ENCODE measurements around the gene SCN8A.
A peak's percentile ranks its signal among the peaks of the same experiment; 100 is the strongest.

Gene SCN8A

GRCh38 chr12:51821440-51822260, 230.6 kb downstream of the SCN8A start:
- H3K36me3 Mint-ChIP-seq (ENCODE audit: low read depth) = peaks cover 20% of the 10 kb centered on the region
- TF ChIP-seq CTCF (IDR thresholded peaks at IDR 0.05; ENCODE audit: unreplicated experiment in 3 of 3) = no peak
- peak overlapping the region in 2 of 3 experiments; percentile 59 to 71 for H3K4me3 Mint-ChIP-seq
- no peaks in the 10 kb centered on the region for H3K9me3 Mint-ChIP-seq
- peaks cover 22% of the 10 kb centered on the region for H3K4me1 Mint-ChIP-seq
- H3K27me3 Mint-ChIP-seq (ENCODE audit: low read depth) = peaks cover 10% of the 10 kb centered on the region
- H3K27ac Mint-ChIP-seq = no peak overlapping the region

- H3K27me3 Mint-ChIP-seq (ENCODE audit: low read depth) = peaks cover 13% of the 10 kb centered on the region
- TF ChIP-seq CTCF (IDR thresholded peaks at IDR 0.05; ENCODE audit: unreplicated experiment in 3 of 3) = no peak
- peaks cover 20% of the 10 kb centered on the region for H3K4me1 Mint-ChIP-seq
Observed at GRCh38 chr12:51822261-51822616, 231.2 kb downstream of the SCN8A start.

GRCh38 chr12:51822956-51823355, 231.9 kb downstream of the SCN8A start:
- H3K36me3 Mint-ChIP-seq (ENCODE audit: low read depth) = peaks cover 24% of the 10 kb centered on the region
- no peak for TF ChIP-seq CTCF (IDR thresholded peaks at IDR 0.05; ENCODE audit: unreplicated experiment in 3 of 3)
- peak overlapping the region; percentile 22 to 68 (median 44) for H3K27ac Mint-ChIP-seq
- peaks cover 9% of the 10 kb centered on the region for H3K27me3 Mint-ChIP-seq (ENCODE audit: low read depth)
- H3K4me1 Mint-ChIP-seq = peaks cover 13% of the 10 kb centered on the region
- peak overlapping the region; percentile 27 to 71 (median 59) for H3K4me3 Mint-ChIP-seq
- H3K9me3 Mint-ChIP-seq = no peaks in the 10 kb centered on the region

More at GRCh38 chr12:51822261-51822616, 231.2 kb downstream of the SCN8A start:
- Mint-ChIP-seq H3K27ac (no peak overlapping the region), H3K36me3 (ENCODE audit: low read depth) (peaks cover 24% of the 10 kb centered on the region), H3K4me3 (peak overlapping the region in 2 of 3 experiments; percentile 59 to 71), H3K9me3 (no peaks in the 10 kb centered on the region)

- Mint-ChIP-seq H3K27me3 (ENCODE audit: low read depth) (peaks cover 13% of the 10 kb centered on the region), H3K36me3 (ENCODE audit: low read depth) (peaks cover 24% of the 10 kb centered on the region), H3K9me3 (no peaks in the 10 kb centered on the region)
Observed at GRCh38 chr12:51823875-51824565, 233.0 kb downstream of the SCN8A start.

DNA sequence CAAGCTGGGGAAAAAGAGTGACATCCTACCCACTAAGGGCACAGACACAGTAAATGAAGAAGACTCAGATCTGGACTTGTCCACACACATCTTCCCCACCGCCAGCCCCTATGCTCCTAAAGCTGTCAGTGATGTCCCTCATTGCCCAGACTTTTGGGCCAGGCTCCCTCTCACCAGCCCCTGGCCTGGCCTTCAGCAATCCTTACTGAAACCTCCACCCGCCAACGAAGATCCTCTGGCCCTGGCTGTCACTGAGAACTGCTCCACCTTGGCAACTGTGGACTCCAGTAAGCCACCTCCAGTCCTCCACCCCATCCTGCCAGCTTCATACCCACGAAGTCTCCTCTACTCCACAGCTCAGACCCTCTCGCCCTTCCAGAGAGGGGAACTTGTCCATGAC, 234.2 kb downstream of the SCN8A start:
- TF ChIP-seq CTCF (IDR thresholded peaks at IDR 0.05; ENCODE audit: unreplicated experiment in 3 of 3) = no peak
- Mint-ChIP-seq H3K27ac (no peak overlapping the region), H3K4me3 (no peak overlapping the region), H3K4me1 (no peaks in the 10 kb centered on the region), H3K36me3 (ENCODE audit: low read depth) (peaks cover 24% of the 10 kb centered on the region), H3K27me3 (ENCODE audit: low read depth) (peaks cover 9% of the 10 kb centered on the region), H3K9me3 (no peaks in the 10 kb centered on the region)

More at GRCh38 chr12:51823875-51824565, 233.0 kb downstream of the SCN8A start:
- Mint-ChIP-seq H3K4me3 (peak overlapping the region in 2 of 3 experiments; percentile 3 to 44), H3K4me1 (peaks cover 6% of the 10 kb centered on the region), H3K27ac (no peak overlapping the region)
- TF ChIP-seq CTCF (IDR thresholded peaks at IDR 0.05; ENCODE audit: unreplicated experiment in 3 of 3) = peak; percentile 27 to 45 (median 43)
